ENCODE data around the gene SPAG6. TPM values are rescaled to one million over a fixed set of nuclear protein-coding genes. Genes with fewer than 3 reads are reported as not detected.

SPAG6 gene
- total RNA-seq, 4 donors from 2014 or later, result not detected

DNA sequence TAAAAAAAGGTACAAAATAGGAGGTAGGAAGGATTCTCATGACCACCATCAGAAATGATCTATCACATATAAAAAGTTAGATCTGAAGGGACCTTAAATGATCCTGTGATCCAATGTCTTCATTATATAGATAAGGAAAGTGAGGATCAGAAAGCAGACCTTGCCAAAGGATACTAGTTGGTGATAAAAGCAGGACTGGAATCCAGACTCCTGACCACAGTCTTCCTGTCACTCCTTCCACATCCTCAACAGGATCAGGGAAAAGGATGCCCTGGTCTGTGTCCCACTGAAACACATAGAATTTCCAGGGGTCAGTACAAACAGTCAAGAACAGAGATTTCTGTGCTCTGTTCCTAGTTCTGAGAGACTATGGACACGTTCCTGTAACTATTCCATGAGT, 97.2 kb downstream of the SPAG6 start:
- no peak overlapping the region for H3K27ac ChIP-seq
- H3K36me3 ChIP-seq, result no peaks in the 10 kb centered on the region
- H3K27me3 ChIP-seq, result no peaks in the 10 kb centered on the region
- 67 to 78% methylated on average over 1 of the region's 1 CpG for WGBS, 2 donors (ENCODE audit: low coverage in 1 of 2)
- no peak overlapping the region for H3K4me3 ChIP-seq
- no peaks in the 10 kb centered on the region for H3K9me3 ChIP-seq
- ATAC-seq, result no peak
- H3K4me1 ChIP-seq, result peaks cover 0 to 13% (median 0%) of the 10 kb centered on the region in 3 donors
- TF ChIP-seq, protein P1, sequence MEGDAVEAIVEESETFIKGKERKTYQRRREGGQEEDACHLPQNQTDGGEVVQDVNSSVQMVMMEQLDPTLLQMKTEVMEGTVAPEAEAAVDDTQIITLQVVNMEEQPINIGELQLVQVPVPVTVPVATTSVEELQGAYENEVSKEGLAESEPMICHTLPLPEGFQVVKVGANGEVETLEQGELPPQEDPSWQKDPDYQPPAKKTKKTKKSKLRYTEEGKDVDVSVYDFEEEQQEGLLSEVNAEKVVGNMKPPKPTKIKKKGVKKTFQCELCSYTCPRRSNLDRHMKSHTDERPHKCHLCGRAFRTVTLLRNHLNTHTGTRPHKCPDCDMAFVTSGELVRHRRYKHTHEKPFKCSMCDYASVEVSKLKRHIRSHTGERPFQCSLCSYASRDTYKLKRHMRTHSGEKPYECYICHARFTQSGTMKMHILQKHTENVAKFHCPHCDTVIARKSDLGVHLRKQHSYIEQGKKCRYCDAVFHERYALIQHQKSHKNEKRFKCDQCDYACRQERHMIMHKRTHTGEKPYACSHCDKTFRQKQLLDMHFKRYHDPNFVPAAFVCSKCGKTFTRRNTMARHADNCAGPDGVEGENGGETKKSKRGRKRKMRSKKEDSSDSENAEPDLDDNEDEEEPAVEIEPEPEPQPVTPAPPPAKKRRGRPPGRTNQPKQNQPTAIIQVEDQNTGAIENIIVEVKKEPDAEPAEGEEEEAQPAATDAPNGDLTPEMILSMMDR (IDR thresholded peaks at IDR 0.05), result no peak
- TF ChIP-seq POLR2A (IDR thresholded peaks at IDR 0.05) (no peak), EP300 (IDR thresholded peaks at IDR 0.05) (no peak), POLR2AphosphoS5 (IDR thresholded peaks at IDR 0.05) (no peak)

DNA sequence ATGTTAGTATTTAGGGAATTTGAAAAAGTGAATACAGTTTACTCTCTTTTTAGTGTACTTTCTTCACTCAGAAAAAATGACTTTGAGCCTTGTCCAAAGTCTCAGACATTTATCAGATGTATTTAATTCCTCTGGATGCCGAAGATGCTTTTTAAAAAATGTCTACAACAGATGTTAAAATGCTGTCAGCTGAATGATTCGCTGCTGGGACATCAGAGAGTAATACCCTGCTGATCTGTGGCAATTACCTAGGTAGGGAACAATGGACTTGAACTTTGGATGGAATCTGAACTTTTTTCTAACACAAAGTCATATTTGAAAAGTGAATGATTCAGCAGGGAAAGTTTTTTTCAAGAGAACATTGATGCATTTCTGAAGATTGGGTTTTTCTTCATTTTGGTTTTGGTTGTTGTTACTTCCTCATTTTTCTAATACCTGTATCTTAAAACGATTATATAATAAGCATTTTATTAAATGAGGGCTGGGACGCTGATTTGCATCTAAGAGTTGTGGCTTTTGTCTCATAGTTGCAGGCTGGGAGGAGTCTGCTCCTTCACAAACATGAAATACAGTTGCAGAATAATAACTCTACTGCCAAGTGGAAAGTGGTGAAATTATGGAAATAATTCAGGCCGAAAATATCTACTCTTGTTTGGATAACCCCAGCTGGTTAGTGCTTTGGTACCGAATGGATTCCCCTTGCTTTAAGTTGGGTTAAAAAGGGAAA, 98.0 kb downstream of the SPAG6 start:
- Histone ChIP-seq H3K9me3 (no peaks in the 10 kb centered on the region), H3K4me1 (peaks cover 0 to 9% (median 0%) of the 10 kb centered on the region in 3 donors), H3K27ac (no peak overlapping the region), H3K27me3 (no peaks in the 10 kb centered on the region), H3K4me3 (no peak overlapping the region), H3K36me3 (no peaks in the 10 kb centered on the region)
- no peak for ATAC-seq
- TF ChIP-seq POLR2A (IDR thresholded peaks at IDR 0.05), result no peak
- TF ChIP-seq EP300 (IDR thresholded peaks at IDR 0.05), result no peak
- TF ChIP-seq POLR2AphosphoS5 (IDR thresholded peaks at IDR 0.05), result no peak
- TF ChIP-seq, protein P1 (IDR thresholded peaks at IDR 0.05), result no peak
- WGBS, 2 donors (ENCODE audit: low coverage in 1 of 2), result 70 to 82% methylated on average over 6 of the region's 6 CpGs

DNA sequence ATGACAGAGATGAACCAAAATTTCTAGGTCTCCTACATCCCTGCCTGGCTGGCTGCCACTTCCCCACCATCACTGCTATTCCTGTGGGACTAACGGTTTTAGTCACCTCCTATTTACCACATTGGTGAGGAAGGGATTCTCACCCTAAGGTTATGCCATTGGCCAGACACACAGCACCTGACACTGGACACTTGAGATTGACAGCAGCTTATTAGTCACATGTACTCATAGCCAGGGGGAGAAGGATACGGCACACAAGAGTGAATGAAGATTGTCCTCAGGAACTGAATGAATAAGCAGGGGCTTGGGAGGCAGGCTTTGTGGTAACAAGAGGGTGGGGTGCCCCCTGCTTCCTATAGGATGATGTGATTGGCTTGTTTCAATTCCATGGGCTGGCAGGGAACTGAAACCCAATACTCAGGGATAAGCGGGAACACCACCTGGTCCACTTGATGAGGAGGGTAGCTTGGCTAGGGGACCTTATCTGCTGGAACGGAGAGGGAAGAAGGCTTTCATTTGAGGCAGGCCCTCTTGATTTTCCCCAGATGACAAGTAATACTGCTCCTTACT, 99.0 kb downstream of the SPAG6 start:
- no peak for ATAC-seq
- 78 to 85% methylated on average over 3 to 4 of the region's 4 CpGs for WGBS, 2 donors (ENCODE audit: low coverage in 1 of 2)
- H3K27me3 ChIP-seq, result no peaks in the 10 kb centered on the region
- H3K4me3 ChIP-seq, result no peak overlapping the region
- H3K9me3 ChIP-seq, result no peaks in the 10 kb centered on the region
- H3K36me3 ChIP-seq, result no peaks in the 10 kb centered on the region
- no peaks in the 10 kb centered on the region for H3K4me1 ChIP-seq
- no peak overlapping the region for H3K27ac ChIP-seq
- TF ChIP-seq, protein P1 (IDR thresholded peaks at IDR 0.05), result no peak
- TF ChIP-seq POLR2A (IDR thresholded peaks at IDR 0.05) (no peak), POLR2AphosphoS5 (IDR thresholded peaks at IDR 0.05) (no peak), EP300 (IDR thresholded peaks at IDR 0.05) (no peak)

DNA sequence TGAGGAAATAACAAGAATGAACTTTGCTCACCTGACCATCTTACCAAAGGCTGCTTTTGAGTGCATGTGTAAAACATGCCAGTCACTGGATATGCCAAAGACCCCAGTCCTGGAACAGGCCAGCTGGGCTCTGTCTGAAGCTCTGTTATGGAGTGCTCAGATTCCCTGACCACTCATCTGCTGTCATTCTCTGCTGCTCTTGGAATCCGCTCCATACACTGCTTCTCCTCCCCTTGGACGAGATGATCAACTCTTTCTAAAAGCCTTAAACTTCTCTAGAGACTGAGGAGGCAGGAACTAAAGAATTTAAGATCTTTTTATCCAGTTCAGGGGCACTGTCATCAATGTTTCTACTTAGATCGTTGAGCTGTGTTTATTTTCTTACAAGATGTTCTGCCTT, 100.2 kb downstream of the SPAG6 start:
- Histone ChIP-seq H3K36me3 (no peaks in the 10 kb centered on the region), H3K4me3 (no peak overlapping the region), H3K27me3 (no peaks in the 10 kb centered on the region), H3K9me3 (no peaks in the 10 kb centered on the region), H3K4me1 (no peaks in the 10 kb centered on the region), H3K27ac (no peak overlapping the region)
- TF ChIP-seq, protein P1 (IDR thresholded peaks at IDR 0.05), result no peak
- 47 to 50% methylated on average over 3 of the region's 3 CpGs for WGBS, 2 donors (ENCODE audit: low coverage in 1 of 2)
- ATAC-seq, result no peak

DNA sequence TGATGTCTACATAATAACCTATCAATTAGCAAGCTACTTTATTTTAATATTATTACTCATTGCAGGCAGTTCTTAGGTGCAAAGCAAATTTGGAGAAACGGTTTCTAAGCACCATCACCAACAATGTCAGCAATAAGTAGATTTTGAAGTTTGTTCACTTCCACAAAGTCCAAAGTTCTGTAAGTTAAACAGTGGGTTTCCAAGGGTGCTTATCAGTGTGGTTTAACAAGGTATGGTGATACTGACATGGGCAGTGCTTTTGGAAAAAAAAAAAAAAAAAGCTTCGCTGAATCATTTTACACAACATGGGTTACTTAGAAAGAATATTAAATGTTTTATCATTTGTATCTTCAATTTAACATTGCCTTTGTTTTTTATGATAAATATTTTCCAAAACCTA, 101.8 kb downstream of the SPAG6 start:
- Histone ChIP-seq H3K27ac (no peak overlapping the region), H3K9me3 (no peaks in the 10 kb centered on the region), H3K27me3 (peaks cover 5% of the 10 kb centered on the region), H3K4me3 (no peak overlapping the region), H3K36me3 (no peaks in the 10 kb centered on the region), H3K4me1 (no peaks in the 10 kb centered on the region)
- no peak for ATAC-seq
- no peak for TF ChIP-seq EP300 (IDR thresholded peaks at IDR 0.05)
- no peak for TF ChIP-seq POLR2AphosphoS5 (IDR thresholded peaks at IDR 0.05)
- TF ChIP-seq POLR2A (IDR thresholded peaks at IDR 0.05), result no peak
- TF ChIP-seq, protein P1 (IDR thresholded peaks at IDR 0.05), result no peak
- 94 to 98% methylated on average over 2 of the region's 2 CpGs for WGBS, 2 donors (ENCODE audit: low coverage in 1 of 2)
